G401.6 (cell line): ENCODE data around the gene SAMD8.

Experiments used
- FAIRE-seq: peaks from 2 replicates; lab custom pipeline; 2012; peaks lifted over from hg19 to GRCh38; lab: Jason Lieb, UNC

The SAMD8 gene

DNA sequence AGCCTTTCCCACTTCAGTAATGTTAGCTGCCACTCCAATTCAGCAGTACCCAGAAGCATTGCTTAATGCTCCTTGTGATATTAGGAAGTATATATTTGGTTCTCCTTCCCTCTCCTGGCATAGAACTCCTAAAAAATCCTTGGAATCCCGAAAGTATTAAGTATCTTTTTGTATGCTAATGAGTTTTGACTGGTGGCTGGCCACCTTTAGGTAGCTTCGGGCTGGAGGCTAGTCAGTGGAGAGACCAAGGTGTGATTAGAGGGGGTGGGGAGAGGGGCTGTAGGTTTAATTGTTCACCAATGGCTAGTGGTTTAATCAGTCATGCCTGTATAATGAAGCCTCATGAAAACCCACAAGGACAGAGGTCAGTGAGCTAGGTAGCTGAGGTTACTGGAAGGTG is 112.1 kb downstream of the SAMD8 start:
- FAIRE-seq: no peak

DNA sequence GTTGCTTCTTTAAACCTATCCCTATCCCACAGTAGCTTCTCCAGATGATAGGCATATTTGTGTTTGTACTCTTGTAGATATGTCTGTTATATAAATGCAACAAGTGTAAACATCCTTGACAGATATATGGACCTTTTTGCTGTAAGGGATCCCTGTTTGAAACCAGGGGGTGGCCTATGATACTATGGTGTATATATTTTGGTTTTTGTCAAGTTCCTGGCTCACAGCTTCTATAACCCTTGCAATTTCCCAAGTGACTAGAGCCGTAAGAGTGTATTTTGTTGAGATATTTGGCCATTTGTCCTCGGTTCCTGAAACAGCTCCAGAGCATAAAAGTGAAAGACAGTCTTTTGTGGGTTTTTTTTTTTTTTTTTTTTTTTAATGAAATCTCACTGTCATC is 114.6 kb downstream of the SAMD8 start:
- no peak for FAIRE-seq

DNA sequence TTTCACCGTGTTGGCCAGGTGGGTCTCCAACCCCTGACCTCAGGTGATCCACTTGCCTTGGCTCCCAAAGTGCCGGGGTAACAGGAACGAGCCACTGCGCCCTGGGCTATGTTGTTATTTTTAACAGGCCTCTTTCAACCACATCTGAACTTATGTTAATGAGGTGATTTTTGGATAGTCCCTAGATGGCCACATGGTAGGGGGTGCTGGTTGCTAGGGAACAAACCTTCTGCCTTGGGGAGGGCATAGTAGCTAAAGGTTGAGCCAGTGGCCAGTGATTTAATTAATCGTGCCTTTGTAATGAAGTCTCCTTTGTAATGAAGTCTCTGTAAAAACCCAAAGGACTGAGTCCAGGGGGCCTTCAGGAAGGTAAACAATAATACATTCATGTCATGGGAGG is 115.2 kb downstream of the SAMD8 start:
- FAIRE-seq: no peak

DNA sequence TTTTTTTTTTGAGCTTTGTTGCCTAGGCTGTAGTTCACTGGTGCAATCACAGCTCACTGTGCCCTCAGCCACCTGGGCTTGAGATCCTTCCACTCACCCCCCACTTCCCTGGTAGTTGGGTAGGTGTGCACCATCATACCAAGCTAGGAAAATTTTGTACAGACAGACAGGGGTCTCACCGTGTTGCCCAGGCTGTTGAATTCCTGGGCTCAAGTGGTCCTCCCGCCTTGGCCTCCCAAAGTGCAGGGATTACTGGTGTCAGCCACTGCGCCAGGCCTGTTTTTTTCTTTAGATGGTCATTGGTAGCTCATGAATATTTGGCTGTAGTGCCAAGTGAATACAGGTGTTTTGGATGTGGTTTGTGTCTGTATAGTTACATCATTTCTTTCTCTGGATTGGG is 116.8 kb downstream of the SAMD8 start:
- FAIRE-seq: no peak

DNA sequence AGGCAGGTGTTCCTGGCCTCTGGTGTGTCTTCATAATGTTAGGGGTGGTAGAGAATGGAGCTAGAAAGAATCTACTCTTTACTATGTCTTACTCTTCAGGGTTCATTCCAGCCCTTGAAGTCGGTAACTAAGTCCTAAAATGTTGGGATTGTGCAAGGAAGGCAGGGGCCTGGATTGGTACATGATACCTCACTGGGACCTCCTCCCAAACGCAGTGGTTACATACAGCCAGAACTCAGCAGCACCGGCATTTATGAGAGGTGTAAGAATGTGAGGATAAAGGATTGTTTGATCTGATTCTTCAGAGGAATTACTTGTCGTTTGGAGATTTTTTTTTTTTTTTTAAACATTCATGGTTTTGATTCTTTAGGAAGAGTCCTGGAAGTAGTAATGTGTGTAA is 117.4 kb downstream of the SAMD8 start:
- peak; percentile 6 for FAIRE-seq

DNA sequence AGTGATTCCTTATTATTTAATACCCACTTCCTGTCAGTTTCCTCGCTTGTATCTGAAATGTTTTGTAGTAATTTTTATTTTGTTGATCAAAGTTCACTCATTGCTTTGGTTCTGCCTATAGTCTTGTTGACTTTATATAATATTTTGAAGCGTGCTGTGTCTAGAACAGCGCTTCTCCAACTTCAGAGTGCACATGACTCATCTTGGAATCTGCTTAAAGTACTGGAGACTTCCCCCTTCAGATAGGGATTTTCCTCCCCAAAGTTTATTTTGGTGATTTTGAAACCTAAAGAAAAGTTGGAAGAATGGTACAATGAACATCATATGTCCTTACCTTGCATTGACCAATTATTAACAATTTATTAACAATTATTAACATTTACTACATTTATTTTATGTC is 118.5 kb downstream of the SAMD8 start:
- no peak for FAIRE-seq

DNA sequence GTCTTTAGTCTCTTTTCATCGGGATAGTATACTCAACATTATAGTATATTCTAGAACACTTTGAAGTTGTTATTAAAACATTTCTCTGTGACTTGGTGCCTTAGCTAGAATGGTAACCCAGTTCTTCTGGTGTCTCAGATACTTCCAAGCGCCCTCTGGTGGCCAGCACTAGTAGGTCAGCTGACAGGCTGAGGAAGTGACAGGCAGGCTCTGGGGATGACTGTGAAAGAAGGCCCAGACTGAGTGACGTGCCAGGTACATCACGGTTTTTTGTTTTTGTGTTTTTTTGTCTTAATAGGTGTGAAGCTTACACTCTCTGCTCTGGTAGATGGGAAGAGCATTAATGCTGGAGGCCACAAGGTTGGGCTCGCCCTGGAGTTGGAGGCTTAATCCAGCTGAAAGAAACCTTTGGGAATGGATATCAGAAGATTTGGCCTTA is 119.2 kb downstream of the SAMD8 start:
- peak; percentile 92 for FAIRE-seq
